Measurements from ENCODE around the gene LSM2. TPM values are rescaled to one million over a fixed set of nuclear protein-coding genes. Genes with fewer than 3 reads are reported as not detected.

Gene LSM2
- total and polyA plus RNA-seq, 9 of the 15 experiments (the other 6 are each of a cell fraction or from before 2014, with no cell fraction given) = 154 to 407 (median 223) TPM

DNA sequence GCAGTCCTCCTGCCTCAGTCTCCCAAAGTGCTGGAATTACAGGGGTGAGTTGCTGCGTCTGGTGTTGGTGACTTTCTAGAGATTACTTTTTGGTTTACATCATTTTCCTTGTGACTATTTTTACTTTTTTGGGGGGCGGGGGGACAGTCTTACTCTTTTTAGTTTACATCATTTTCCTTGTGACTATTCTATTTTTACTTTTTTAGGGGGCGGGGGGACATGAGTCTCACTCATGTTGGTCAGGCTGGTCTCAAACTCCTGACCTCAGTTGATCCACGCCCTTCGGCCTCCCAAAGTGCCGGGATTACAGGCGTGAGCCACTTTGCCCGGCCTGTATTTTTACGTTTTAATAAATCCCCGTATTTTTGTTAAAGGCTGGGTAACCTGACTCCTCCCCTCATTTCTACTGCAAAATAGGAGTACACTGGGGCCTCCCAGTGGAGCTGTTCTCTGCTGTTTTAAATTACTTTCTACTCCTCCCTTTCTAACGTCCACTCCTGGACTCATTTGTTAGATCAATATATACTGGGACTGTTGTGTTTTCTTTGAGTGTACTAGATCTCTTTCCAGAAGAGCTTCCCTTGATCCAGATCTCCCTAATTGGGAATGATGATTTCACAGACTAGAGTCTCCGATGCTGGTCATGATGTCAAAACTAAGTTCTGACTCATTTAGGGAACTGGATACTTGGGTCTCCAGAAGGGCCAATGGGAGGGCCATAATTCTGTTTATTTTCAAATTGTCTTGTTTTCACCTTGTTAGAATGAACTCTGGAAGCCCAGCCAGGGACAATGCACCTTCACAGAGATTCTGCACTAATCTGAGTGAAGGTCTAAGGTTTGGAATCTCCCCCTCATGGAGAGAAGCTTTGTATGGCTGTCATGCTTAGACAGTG is 30.0 kb upstream of the LSM2 start (continued):
- no peak; the same call in 1 of the 2 replicates for TF ChIP-seq FOXK1 (CRISPR knock-in tag; IDR thresholded peaks at IDR 0.05; ENCODE audit: borderline replicate concordance)
- no peak for TF ChIP-seq NFIC (IDR thresholded peaks at IDR 0.05)
- no peak for TF ChIP-seq MCM5 (IDR thresholded peaks at IDR 0.05; ENCODE audit: low read depth)
- 0 out of 2 replicates have a peak, but pooled peaks have one; percentile 8 for TF ChIP-seq PPARD (CRISPR knock-in tag; IDR thresholded peaks at IDR 0.05)
- TF ChIP-seq, protein P1, sequence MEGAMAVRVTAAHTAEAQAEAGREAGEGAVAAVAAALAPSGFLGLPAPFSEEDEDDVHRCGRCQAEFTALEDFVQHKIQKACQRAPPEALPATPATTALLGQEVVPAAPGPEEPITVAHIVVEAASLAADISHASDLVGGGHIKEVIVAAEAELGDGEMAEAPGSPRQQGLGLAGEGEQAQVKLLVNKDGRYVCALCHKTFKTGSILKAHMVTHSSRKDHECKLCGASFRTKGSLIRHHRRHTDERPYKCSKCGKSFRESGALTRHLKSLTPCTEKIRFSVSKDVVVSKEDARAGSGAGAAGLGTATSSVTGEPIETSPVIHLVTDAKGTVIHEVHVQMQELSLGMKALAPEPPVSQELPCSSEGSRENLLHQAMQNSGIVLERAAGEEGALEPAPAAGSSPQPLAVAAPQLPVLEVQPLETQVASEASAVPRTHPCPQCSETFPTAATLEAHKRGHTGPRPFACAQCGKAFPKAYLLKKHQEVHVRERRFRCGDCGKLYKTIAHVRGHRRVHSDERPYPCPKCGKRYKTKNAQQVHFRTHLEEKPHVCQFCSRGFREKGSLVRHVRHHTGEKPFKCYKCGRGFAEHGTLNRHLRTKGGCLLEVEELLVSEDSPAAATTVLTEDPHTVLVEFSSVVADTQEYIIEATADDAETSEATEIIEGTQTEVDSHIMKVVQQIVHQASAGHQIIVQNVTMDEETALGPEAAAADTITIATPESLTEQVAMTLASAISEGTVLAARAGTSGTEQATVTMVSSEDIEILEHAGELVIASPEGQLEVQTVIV (CRISPR knock-in tag; IDR thresholded peaks at IDR 0.05; ENCODE audit: borderline replicate concordance) = peak; percentile 67; the same call in 1 of the 2 replicates
- no peak for TF ChIP-seq CREM (IDR thresholded peaks at IDR 0.05; ENCODE audit: low read depth)
- 0 out of 2 replicates have a peak, but pooled peaks have one; percentile 14 for TF ChIP-seq ELF4 (CRISPR knock-in tag; IDR thresholded peaks at IDR 0.05)
- 0 out of 2 replicates have a peak, but pooled peaks have one; percentile 36 for TF ChIP-seq MEF2A (IDR thresholded peaks at IDR 0.05; ENCODE audit: control insufficient read depth, low read depth, low read length)
- TF ChIP-seq SAFB (IDR thresholded peaks at IDR 0.05; ENCODE audit: borderline replicate concordance, low read depth, low read length) = no peak
- no peak for TF ChIP-seq KLF1 (tag; IDR thresholded peaks at IDR 0.05)
- peak; percentile 31 to 74; a peak in 2 of 4 replicates for TF ChIP-seq SIN3A (IDR thresholded peaks at IDR 0.05; ENCODE audit: borderline replicate concordance in 2 of 2, control insufficient read depth in 1 of 2, low read depth in 2 of 2, low read length in 2 of 2)
- TF ChIP-seq TAF1 (IDR thresholded peaks at IDR 0.05; ENCODE audit: control insufficient read depth, extremely low read depth, insufficient read depth, low read length, severe bottlenecking) = peak; percentile 14
- peak; percentile 17 for TF ChIP-seq PML (IDR thresholded peaks at IDR 0.05; ENCODE audit: low read length)
- TF ChIP-seq, protein P2, sequence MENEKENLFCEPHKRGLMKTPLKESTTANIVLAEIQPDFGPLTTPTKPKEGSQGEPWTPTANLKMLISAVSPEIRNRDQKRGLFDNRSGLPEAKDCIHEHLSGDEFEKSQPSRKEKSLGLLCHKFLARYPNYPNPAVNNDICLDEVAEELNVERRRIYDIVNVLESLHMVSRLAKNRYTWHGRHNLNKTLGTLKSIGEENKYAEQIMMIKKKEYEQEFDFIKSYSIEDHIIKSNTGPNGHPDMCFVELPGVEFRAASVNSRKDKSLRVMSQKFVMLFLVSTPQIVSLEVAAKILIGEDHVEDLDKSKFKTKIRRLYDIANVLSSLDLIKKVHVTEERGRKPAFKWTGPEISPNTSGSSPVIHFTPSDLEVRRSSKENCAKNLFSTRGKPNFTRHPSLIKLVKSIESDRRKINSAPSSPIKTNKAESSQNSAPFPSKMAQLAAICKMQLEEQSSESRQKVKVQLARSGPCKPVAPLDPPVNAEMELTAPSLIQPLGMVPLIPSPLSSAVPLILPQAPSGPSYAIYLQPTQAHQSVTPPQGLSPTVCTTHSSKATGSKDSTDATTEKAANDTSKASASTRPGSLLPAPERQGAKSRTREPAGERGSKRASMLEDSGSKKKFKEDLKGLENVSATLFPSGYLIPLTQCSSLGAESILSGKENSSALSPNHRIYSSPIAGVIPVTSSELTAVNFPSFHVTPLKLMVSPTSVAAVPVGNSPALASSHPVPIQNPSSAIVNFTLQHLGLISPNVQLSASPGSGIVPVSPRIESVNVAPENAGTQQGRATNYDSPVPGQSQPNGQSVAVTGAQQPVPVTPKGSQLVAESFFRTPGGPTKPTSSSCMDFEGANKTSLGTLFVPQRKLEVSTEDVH (IDR thresholded peaks at IDR 0.05; ENCODE audit: low read depth, partially characterized antibody) = peak; percentile 18
- TF ChIP-seq, protein P3, sequence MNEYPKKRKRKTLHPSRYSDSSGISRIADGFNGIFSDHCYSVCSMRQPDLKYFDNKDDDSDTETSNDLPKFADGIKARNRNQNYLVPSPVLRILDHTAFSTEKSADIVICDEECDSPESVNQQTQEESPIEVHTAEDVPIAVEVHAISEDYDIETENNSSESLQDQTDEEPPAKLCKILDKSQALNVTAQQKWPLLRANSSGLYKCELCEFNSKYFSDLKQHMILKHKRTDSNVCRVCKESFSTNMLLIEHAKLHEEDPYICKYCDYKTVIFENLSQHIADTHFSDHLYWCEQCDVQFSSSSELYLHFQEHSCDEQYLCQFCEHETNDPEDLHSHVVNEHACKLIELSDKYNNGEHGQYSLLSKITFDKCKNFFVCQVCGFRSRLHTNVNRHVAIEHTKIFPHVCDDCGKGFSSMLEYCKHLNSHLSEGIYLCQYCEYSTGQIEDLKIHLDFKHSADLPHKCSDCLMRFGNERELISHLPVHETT (CRISPR knock-in tag; conservative IDR thresholded peaks at IDR 0.05 in 1 of 2, IDR thresholded peaks at IDR 0.05 in 1 of 2) = 0 out of 4 replicates have a peak, but pooled peaks of 1 of the 2 experiments have one; percentile 16
- 0 out of 2 replicates have a peak, but pooled peaks have one; percentile 30 for TF ChIP-seq BRD4 (IDR thresholded peaks at IDR 0.05)
- TF ChIP-seq RBM25 (IDR thresholded peaks at IDR 0.05; ENCODE audit: low read depth, low read length, severe bottlenecking) = no peak
- TF ChIP-seq, protein P4, sequence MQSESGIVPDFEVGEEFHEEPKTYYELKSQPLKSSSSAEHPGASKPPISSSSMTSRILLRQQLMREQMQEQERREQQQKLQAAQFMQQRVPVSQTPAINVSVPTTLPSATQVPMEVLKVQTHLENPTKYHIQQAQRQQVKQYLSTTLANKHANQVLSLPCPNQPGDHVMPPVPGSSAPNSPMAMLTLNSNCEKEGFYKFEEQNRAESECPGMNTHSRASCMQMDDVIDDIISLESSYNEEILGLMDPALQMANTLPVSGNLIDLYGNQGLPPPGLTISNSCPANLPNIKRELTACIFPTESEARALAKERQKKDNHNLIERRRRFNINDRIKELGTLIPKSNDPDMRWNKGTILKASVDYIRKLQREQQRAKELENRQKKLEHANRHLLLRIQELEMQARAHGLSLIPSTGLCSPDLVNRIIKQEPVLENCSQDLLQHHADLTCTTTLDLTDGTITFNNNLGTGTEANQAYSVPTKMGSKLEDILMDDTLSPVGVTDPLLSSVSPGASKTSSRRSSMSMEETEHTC (IDR thresholded peaks at IDR 0.05) = no peak
